Astrocyte (in vitro differentiated cells and primary cell): ENCODE measurements around the gene AQP12A. TPM values are rescaled to one million over a fixed set of nuclear protein-coding genes. Genes with fewer than 3 reads are reported as not detected.

Experiments used
- DNase-seq: peaks from one replicate; pipeline ENCODE4 v3.0.0-alpha.2; 2010; ENCODE audit warnings: low read depth
- FAIRE-seq: peaks from 2 replicates; lab custom pipeline; 2011; peaks lifted over from hg19 to GRCh38; lab: Jason Lieb, UNC
- H2AFZ ChIP-seq: 2 replicates; pipeline ENCODE4 v1.6.0; 2012; ENCODE audit warnings: low read depth, low read length, inconsistent platforms
- H3K27ac ChIP-seq: 2 replicates; pipeline ENCODE4 v1.5.1; 2011; ENCODE audit warnings: low read depth, low read length, inconsistent platforms
- H3K27me3 ChIP-seq: 2 replicates; pipeline ENCODE4 v1.6.0; 2011; ENCODE audit warnings: low read length, inconsistent platforms; ENCODE audit not compliant: insufficient read depth
- H3K36me3 ChIP-seq: 2 replicates; pipeline ENCODE4 v1.5.1; 2011; ENCODE audit warnings: low read length, inconsistent platforms; ENCODE audit not compliant: insufficient read depth
- H3K4me1 ChIP-seq: 2 replicates; pipeline ENCODE4 v1.5.1; 2011; ENCODE audit warnings: low read length, inconsistent platforms; ENCODE audit not compliant: insufficient read depth
- H3K4me2 ChIP-seq: 2 replicates; pipeline ENCODE4 v1.6.0; 2012; ENCODE audit warnings: low read length, inconsistent platforms
- H3K4me3 ChIP-seq: 2 replicates; pipeline ENCODE4 v1.5.1; 2011; ENCODE audit warnings: low read depth, mild to moderate bottlenecking, low read length, inconsistent platforms; ENCODE audit not compliant: insufficient read depth
- H3K79me2 ChIP-seq: 2 replicates; pipeline ENCODE4 v1.6.0; 2012; ENCODE audit warnings: mild to moderate bottlenecking, low read length, inconsistent platforms; ENCODE audit not compliant: insufficient read depth
- H3K9ac ChIP-seq: 2 replicates; pipeline ENCODE4 v1.6.0; 2012; ENCODE audit warnings: mild to moderate bottlenecking, low read length, inconsistent platforms
- H3K9me3 ChIP-seq: 2 replicates; pipeline ENCODE4 v1.5.1; 2012; ENCODE audit warnings: low read depth, mild to moderate bottlenecking, low read length, inconsistent platforms; ENCODE audit not compliant: insufficient read depth
- H4K20me1 ChIP-seq: 2 replicates; pipeline ENCODE4 v1.6.0; 2012; ENCODE audit warnings: low read length, inconsistent platforms; ENCODE audit not compliant: insufficient read depth
- H3K27ac Mint-ChIP-seq: one replicate; pipeline ENCODE4 v1.8.0; 2021; ENCODE audit warnings: mild to moderate bottlenecking, mixed read lengths; ENCODE audit not compliant: unreplicated experiment
- H3K27me3 Mint-ChIP-seq: one replicate; pipeline ENCODE4 v1.8.0; 2021; ENCODE audit warnings: low read depth, mixed read lengths; ENCODE audit not compliant: unreplicated experiment
- H3K36me3 Mint-ChIP-seq: one replicate; pipeline ENCODE4 v1.8.0; 2021; ENCODE audit warnings: low read depth, mixed read lengths; ENCODE audit not compliant: unreplicated experiment
- H3K4me1 Mint-ChIP-seq: one replicate; pipeline ENCODE4 v1.8.0; 2021; ENCODE audit warnings: low read depth, mixed read lengths; ENCODE audit not compliant: unreplicated experiment
- H3K4me3 Mint-ChIP-seq: one replicate; pipeline ENCODE4 v1.8.0; 2021; ENCODE audit warnings: mild to moderate bottlenecking, moderate library complexity, mixed read lengths; ENCODE audit not compliant: unreplicated experiment
- H3K9me3 Mint-ChIP-seq: one replicate; pipeline ENCODE4 v1.8.0; 2021; ENCODE audit warnings: mild to moderate bottlenecking, mixed read lengths; ENCODE audit not compliant: unreplicated experiment
- EZH2 ChIP-seq: IDR thresholded peaks from 2 replicates; pipeline ENCODE4 v1.6.1; 2012; ENCODE audit warnings: mild to moderate bottlenecking, low read length, inconsistent platforms; ENCODE audit not compliant: insufficient read depth
- total RNA-seq: library from RNA; stranded (reverse); gene quantifications from 2 replicates; pipeline ENCODE4 v1.2.1, GENCODE V29; 2021
- TF ChIP-seq, protein P1 (sequence below): IDR thresholded peaks from 2 replicates; pipeline ENCODE4 v1.5.1; 2011; ENCODE audit warnings: low read depth, mild to moderate bottlenecking, inconsistent platforms, low read length, moderate library complexity; ENCODE audit not compliant: insufficient read depth

Gene AQP12A
- total RNA-seq, 1 donor from 2014 or later: not detected

DNA sequence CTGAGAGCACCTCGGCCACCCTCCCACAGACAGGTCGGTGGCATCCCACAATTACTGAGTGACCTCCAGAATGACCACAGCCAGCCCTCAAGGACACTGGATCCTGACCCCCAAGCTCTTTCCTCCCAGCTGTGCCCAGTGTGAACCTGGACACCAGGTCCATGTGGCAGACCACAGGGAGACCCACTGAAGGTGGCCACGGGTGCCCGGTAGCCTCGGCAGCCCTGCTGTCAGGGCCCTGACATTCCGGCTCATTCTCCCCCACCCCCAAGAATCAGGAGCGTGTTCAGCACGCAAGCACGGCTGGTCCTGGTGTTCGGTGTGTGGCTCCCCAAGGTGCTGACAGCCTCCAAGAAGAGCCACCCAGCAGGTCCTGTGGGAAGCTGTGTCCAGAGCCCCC, 32.8 kb downstream of the AQP12A start:
- H3K4me2 ChIP-seq: no peak overlapping the region
- H3K27me3 ChIP-seq: no peaks in the 10 kb centered on the region
- no peak overlapping the region for H2AFZ ChIP-seq
- FAIRE-seq (no peak), DNase-seq (no peak)
- no peak overlapping the region for H3K4me3 ChIP-seq
- Mint-ChIP-seq H3K9me3 (peaks cover 3% of the 10 kb centered on the region), H3K27me3 (peaks cover 28% of the 10 kb centered on the region), H3K36me3 (no peaks in the 10 kb centered on the region), H3K27ac (no peak overlapping the region), H3K4me3 (peak overlapping the region; percentile 5), H3K4me1 (no peaks in the 10 kb centered on the region)
- no peaks in the 10 kb centered on the region for H3K4me1 ChIP-seq
- no peak overlapping the region for H3K27ac ChIP-seq
- TF ChIP-seq, protein P1, sequence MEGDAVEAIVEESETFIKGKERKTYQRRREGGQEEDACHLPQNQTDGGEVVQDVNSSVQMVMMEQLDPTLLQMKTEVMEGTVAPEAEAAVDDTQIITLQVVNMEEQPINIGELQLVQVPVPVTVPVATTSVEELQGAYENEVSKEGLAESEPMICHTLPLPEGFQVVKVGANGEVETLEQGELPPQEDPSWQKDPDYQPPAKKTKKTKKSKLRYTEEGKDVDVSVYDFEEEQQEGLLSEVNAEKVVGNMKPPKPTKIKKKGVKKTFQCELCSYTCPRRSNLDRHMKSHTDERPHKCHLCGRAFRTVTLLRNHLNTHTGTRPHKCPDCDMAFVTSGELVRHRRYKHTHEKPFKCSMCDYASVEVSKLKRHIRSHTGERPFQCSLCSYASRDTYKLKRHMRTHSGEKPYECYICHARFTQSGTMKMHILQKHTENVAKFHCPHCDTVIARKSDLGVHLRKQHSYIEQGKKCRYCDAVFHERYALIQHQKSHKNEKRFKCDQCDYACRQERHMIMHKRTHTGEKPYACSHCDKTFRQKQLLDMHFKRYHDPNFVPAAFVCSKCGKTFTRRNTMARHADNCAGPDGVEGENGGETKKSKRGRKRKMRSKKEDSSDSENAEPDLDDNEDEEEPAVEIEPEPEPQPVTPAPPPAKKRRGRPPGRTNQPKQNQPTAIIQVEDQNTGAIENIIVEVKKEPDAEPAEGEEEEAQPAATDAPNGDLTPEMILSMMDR: no peak
- no peak for TF ChIP-seq EZH2
- no peaks in the 10 kb centered on the region for H3K79me2 ChIP-seq
- no peaks in the 10 kb centered on the region for H4K20me1 ChIP-seq
- no peaks in the 10 kb centered on the region for H3K36me3 ChIP-seq
- no peak overlapping the region for H3K9ac ChIP-seq
- H3K9me3 ChIP-seq: no peaks in the 10 kb centered on the region

- no peak for DNase-seq
- Histone ChIP-seq H4K20me1 (no peaks in the 10 kb centered on the region), H3K4me1 (no peaks in the 10 kb centered on the region), H3K4me3 (no peak overlapping the region), H3K27ac (no peak overlapping the region), H2AFZ (no peak overlapping the region), H3K27me3 (no peaks in the 10 kb centered on the region), H3K79me2 (no peaks in the 10 kb centered on the region), H3K4me2 (no peak overlapping the region), H3K9me3 (no peaks in the 10 kb centered on the region), H3K36me3 (no peaks in the 10 kb centered on the region), H3K9ac (no peak overlapping the region)
- Mint-ChIP-seq H3K27me3 (peaks cover 27% of the 10 kb centered on the region), H3K36me3 (no peaks in the 10 kb centered on the region), H3K4me3 (no peak overlapping the region), H3K9me3 (peaks cover 3% of the 10 kb centered on the region), H3K27ac (no peak overlapping the region), H3K4me1 (no peaks in the 10 kb centered on the region)
- no peak for FAIRE-seq
- TF ChIP-seq, protein P1: no peak
- no peak for TF ChIP-seq EZH2
These were observed 33.6 kb downstream of the AQP12A start for GRCh38 chr2:240725266-240725665.

DNA sequence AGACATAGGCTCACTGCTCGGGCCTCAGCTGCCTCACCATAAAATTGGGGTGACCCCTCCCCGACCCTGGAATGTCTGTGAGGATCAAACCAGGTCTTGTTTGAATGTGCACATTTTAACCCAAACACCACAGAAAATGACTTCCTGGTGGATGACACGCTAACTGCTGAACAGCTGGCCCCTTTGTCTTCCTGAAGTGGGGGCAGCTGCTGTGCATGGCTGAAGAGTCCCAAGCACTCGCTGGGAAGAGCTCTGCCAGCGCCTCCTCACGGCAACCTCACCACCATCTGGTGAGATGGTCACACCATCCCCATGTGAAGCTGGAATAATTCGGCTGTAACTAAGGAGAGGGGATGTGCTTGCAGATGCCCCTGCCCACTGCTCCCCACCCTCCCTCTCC, 34.0 kb downstream of the AQP12A start:
- H3K4me1 ChIP-seq: no peaks in the 10 kb centered on the region
- H3K27ac ChIP-seq: no peak overlapping the region
- no peak for DNase-seq
- Mint-ChIP-seq H3K27ac (no peak overlapping the region), H3K4me3 (no peak overlapping the region), H3K36me3 (no peaks in the 10 kb centered on the region), H3K27me3 (peaks cover 27% of the 10 kb centered on the region), H3K9me3 (peaks cover 3% of the 10 kb centered on the region), H3K4me1 (no peaks in the 10 kb centered on the region)
- H4K20me1 ChIP-seq: no peaks in the 10 kb centered on the region
- no peak overlapping the region for H2AFZ ChIP-seq
- no peak overlapping the region for H3K4me3 ChIP-seq
- no peak overlapping the region for H3K4me2 ChIP-seq
- H3K79me2 ChIP-seq: no peaks in the 10 kb centered on the region
- no peak overlapping the region for H3K9ac ChIP-seq
- no peak for TF ChIP-seq EZH2
- TF ChIP-seq, protein P1: no peak
- no peaks in the 10 kb centered on the region for H3K9me3 ChIP-seq
- H3K36me3 ChIP-seq: no peaks in the 10 kb centered on the region
- no peaks in the 10 kb centered on the region for H3K27me3 ChIP-seq
- no peak for FAIRE-seq
